Neural progenitor cell (in vitro differentiated cells): Measurements from ENCODE around the gene SLC25A31. TPM values are rescaled to one million over a fixed set of nuclear protein-coding genes. Genes with fewer than 3 reads are reported as not detected.

ENCODE experiments used
- DNase-seq: peaks from one replicate; pipeline ENCODE4 v3.0.0-alpha.2; 2016; ENCODE audit warnings: low spot score
- H2AFZ ChIP-seq: fragments of 200-600 bp; sonication (generic); replicated peaks from 2 replicates; pipeline ENCODE4 v1.6.1; 2016; ENCODE audit warnings: antibody characterized with exemption
- H3F3A ChIP-seq: fragments of 200-600 bp; sonication (generic); 2 replicates; pipeline ENCODE4 v1.6.1; 2016; ENCODE audit warnings: antibody characterized with exemption, low read depth
- H3K27ac ChIP-seq: fragments of 200-600 bp; sonication (generic); 2 replicates; pipeline ENCODE4 v1.5.1; 2016; ENCODE audit warnings: mild to moderate bottlenecking
- H3K27me3 ChIP-seq: fragments of 200-600 bp; sonication (generic); 2 replicates; pipeline ENCODE4 v1.6.1; 2016; ENCODE audit warnings: mild to moderate bottlenecking, moderate library complexity
- H3K36me3 ChIP-seq: fragments of 200-600 bp; sonication (generic); 2 replicates; pipeline ENCODE4 v1.5.1; 2016
- H3K4me1 ChIP-seq: fragments of 200-600 bp; sonication (generic); 2 replicates; pipeline ENCODE4 v1.6.1; 2016; ENCODE audit warnings: mixed run types
- H3K4me2 ChIP-seq: fragments of 200-600 bp; sonication (generic); 2 replicates; pipeline ENCODE4 v1.6.1; 2016
- H3K4me3 ChIP-seq: fragments of 200-600 bp; sonication (generic); 2 replicates; pipeline ENCODE4 v1.5.1; 2016
- H3K79me2 ChIP-seq: fragments of 200-600 bp; sonication (generic); 2 replicates; pipeline ENCODE4 v1.6.1; 2016; ENCODE audit warnings: low read depth
- H3K9ac ChIP-seq: fragments of 200-600 bp; sonication (generic); 2 replicates; pipeline ENCODE4 v1.6.1; 2016
- H3K9me3 ChIP-seq: fragments of 200-600 bp; sonication (generic); 2 replicates; pipeline ENCODE4 v1.5.1; 2016; ENCODE audit warnings: low read depth
- H4K20me1 ChIP-seq: fragments of 200-600 bp; sonication (generic); 2 replicates; pipeline ENCODE4 v1.6.1; 2016; ENCODE audit warnings: low read depth
- H3K27ac Mint-ChIP-seq: 3 replicates; pipeline ENCODE4 v1.8.0; 2021; ENCODE audit warnings: mixed read lengths
- H3K27me3 Mint-ChIP-seq: 2 replicates; pipeline ENCODE4 v1.8.0; 2022; ENCODE audit warnings: low read depth, mild to moderate bottlenecking, inconsistent platforms, moderate library complexity, mixed read lengths; ENCODE audit not compliant: insufficient read depth
- H3K36me3 Mint-ChIP-seq: 3 replicates; pipeline ENCODE4 v1.8.0; 2021; ENCODE audit warnings: mixed read lengths
- H3K4me1 Mint-ChIP-seq: 3 replicates; pipeline ENCODE4 v1.8.0; 2021; ENCODE audit warnings: mixed read lengths
- H3K4me3 Mint-ChIP-seq: 3 replicates; pipeline ENCODE4 v1.8.0; 2021; ENCODE audit warnings: mild to moderate bottlenecking, moderate library complexity, mixed read lengths
- H3K9me3 Mint-ChIP-seq: 3 replicates; pipeline ENCODE4 v1.8.0; 2020; ENCODE audit warnings: mixed read lengths
- CTCF ChIP-seq: fragments of 200-600 bp; sonication (generic); IDR thresholded peaks from 2 replicates; pipeline ENCODE4 v1.5.1; 2017; ENCODE audit warnings: antibody characterized with exemption, mild to moderate bottlenecking
- EZH2 ChIP-seq: fragments of 200-600 bp; sonication (generic); IDR thresholded peaks from 2 replicates; pipeline ENCODE4 v1.6.1; 2017; ENCODE audit warnings: antibody characterized with exemption, mild to moderate bottlenecking, moderate library complexity
- EZH2phosphoT487 ChIP-seq: fragments of 200-600 bp; sonication (generic); IDR thresholded peaks from 2 replicates; pipeline ENCODE4 v1.6.1; 2017; ENCODE audit warnings: antibody characterized with exemption
- total RNA-seq: library from RNA; depleted of rRNA; stranded (reverse); fragments of >200 nt; gene quantifications from 2 replicates; pipeline ENCODE4 v1.2.3, GENCODE V29; 2015; ENCODE audit warnings: low replicate concordance

SLC25A31 gene
- total RNA-seq, 1 donor from 2014 or later: 0.21 TPM

GRCh38 chr4:127731406-127731805 lies 1.2 kb downstream of the SLC25A31 start:
- H3K4me2 ChIP-seq: no peak overlapping the region
- no peaks in the 10 kb centered on the region for H3K9me3 Mint-ChIP-seq
- H3K36me3 ChIP-seq: no peaks in the 10 kb centered on the region
- no peak overlapping the region for H2AFZ ChIP-seq
- peaks cover 3% of the 10 kb centered on the region for H3K36me3 Mint-ChIP-seq
- no peak overlapping the region for H3K4me3 ChIP-seq
- H3K4me1 Mint-ChIP-seq: peaks cover 4% of the 10 kb centered on the region
- H3K27ac Mint-ChIP-seq: no peak overlapping the region
- no peak for DNase-seq
- H3F3A ChIP-seq: no peaks in the 10 kb centered on the region
- H3K79me2 ChIP-seq: no peaks in the 10 kb centered on the region
- no peak overlapping the region for H3K27ac ChIP-seq
- TF ChIP-seq CTCF: no peak
- TF ChIP-seq EZH2phosphoT487: no peak
- no peaks in the 10 kb centered on the region for H3K27me3 ChIP-seq
- no peak overlapping the region for H3K4me3 Mint-ChIP-seq
- no peaks in the 10 kb centered on the region for H3K4me1 ChIP-seq
- peaks cover 4% of the 10 kb centered on the region for H3K27me3 Mint-ChIP-seq
- H3K9ac ChIP-seq: no peak overlapping the region
- no peaks in the 10 kb centered on the region for H3K9me3 ChIP-seq
- H4K20me1 ChIP-seq: no peaks in the 10 kb centered on the region

GRCh38 chr4:127732623-127733328 lies 2.6 kb downstream of the SLC25A31 start:
- Histone ChIP-seq H4K20me1 (no peaks in the 10 kb centered on the region), H3F3A (no peaks in the 10 kb centered on the region), H3K27me3 (no peaks in the 10 kb centered on the region), H3K9ac (no peak overlapping the region), H3K4me1 (no peaks in the 10 kb centered on the region), H3K79me2 (no peaks in the 10 kb centered on the region), H2AFZ (peak overlapping the region; percentile 11), H3K9me3 (no peaks in the 10 kb centered on the region), H3K4me3 (no peak overlapping the region), H3K36me3 (no peaks in the 10 kb centered on the region), H3K27ac (no peak overlapping the region), H3K4me2 (no peak overlapping the region)
- peaks cover 4% of the 10 kb centered on the region for H3K27me3 Mint-ChIP-seq
- DNase-seq: peak; percentile 53
- H3K27ac Mint-ChIP-seq: no peak overlapping the region
- no peaks in the 10 kb centered on the region for H3K36me3 Mint-ChIP-seq
- H3K4me3 Mint-ChIP-seq: no peak overlapping the region
- TF ChIP-seq EZH2 (no peak), CTCF (peak; percentile 70)
- peaks cover 4% of the 10 kb centered on the region for H3K4me1 Mint-ChIP-seq
- H3K9me3 Mint-ChIP-seq: no peaks in the 10 kb centered on the region

- Histone ChIP-seq H4K20me1 (no peaks in the 10 kb centered on the region), H3F3A (no peaks in the 10 kb centered on the region), H3K9me3 (no peaks in the 10 kb centered on the region), H3K27me3 (no peaks in the 10 kb centered on the region), H3K79me2 (no peaks in the 10 kb centered on the region), H3K4me2 (no peak overlapping the region), H3K36me3 (no peaks in the 10 kb centered on the region), H3K4me1 (no peaks in the 10 kb centered on the region), H3K9ac (no peak overlapping the region), H2AFZ (no peak overlapping the region), H3K4me3 (no peak overlapping the region), H3K27ac (no peak overlapping the region)
- H3K4me1 Mint-ChIP-seq: peaks cover 4% of the 10 kb centered on the region
- TF ChIP-seq CTCF (no peak), EZH2 (no peak), EZH2phosphoT487 (no peak)
- no peak overlapping the region for H3K4me3 Mint-ChIP-seq
- H3K9me3 Mint-ChIP-seq: no peaks in the 10 kb centered on the region
- no peak overlapping the region for H3K27ac Mint-ChIP-seq
- H3K27me3 Mint-ChIP-seq: peaks cover under 1% of the 10 kb centered on the region
- DNase-seq: no peak
- no peaks in the 10 kb centered on the region for H3K36me3 Mint-ChIP-seq
Measured at GRCh38 chr4:127734976-127735375, 4.8 kb downstream of the SLC25A31 start.
